ENCODE results near the gene CPLANE2.
"Not testable (repeated sequence)": the region's sequence is repeated elsewhere in the genome, so short reads cannot be mapped to it uniquely, and the experiment has no call there.

CPLANE2 gene

DNA sequence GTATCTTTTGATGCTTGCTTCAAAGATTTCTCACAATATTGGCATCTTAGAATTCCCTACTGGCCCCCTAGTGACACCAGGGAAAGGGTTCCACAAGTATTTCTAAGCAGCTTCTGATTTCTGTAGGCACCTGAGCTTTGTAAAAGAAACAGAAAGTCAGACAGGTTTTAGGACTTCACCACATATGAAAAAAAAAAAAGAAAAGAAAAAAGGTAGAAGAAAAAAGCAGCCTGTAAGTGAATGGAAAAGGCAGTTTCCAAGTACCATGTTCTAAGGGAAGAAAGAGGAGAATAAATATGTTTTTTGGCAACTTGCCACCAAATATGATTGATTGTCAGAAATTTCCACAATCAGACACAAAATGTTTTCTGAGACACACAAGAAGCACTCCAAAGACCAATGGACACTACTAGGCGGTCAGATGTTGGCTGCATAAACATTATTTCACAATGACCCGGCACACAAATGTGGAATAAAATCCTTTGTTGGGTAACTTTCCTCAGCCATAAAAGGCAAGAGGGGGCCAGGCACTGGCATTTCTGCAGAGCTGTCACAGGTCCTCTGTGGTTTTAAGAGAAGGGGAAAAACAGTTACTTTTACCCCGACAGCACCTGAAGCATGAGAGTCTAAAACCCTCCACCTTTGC, 12.7 kb upstream of the CPLANE2 start:
- in situ Hi-C loops (cut with MboI; ENCODE audit: low sequenced_read_pairs) = no loop called here

DNA sequence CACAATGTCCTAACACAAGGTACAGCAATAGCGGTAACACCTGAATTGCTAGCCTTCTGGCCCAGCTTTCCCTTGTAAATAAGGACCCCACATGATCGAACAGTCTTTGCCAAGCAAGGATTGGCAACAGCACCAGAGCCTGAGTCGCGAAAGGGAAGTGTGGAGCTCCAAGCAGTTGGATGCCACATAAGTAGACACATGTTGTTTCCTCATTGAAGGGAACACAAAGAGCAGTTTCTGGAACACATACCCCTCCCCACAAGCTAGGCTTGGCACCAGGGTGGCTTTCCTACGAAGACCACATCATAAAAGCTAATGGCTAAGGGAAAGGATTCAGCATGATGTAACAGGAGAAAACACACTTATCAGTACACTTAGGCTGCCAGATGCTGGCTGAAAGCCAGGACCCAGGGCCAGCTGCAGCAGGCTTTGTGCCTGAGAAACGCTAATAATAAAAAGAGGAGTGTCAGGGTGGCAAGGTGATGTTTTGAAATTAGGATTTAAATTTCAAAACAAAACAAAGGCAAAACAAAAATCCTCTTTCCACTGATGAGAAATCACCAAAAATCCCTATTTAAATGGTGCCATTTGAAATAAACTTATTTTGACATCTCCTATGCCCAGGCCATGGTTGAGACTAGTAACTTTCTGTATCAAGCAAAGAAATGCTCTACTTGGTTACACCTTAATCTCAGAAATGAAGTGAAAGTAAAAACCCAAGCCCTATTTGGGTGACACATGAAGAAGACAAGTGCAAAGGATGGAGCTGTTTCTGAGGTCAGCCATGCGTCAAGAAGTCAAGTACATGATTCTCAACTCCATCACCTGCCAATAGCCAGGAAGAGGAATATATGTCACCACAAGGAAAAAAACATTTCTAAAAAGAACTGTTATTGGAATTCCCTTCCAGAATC, 11.9 kb upstream of the CPLANE2 start:
- in situ Hi-C loops (cut with MboI; ENCODE audit: low sequenced_read_pairs) = no loop called here

GRCh38 chr1:16248007-16248436, 11.0 kb upstream of the CPLANE2 start:
- in situ Hi-C loops (cut with MboI; ENCODE audit: low sequenced_read_pairs) = no loop called here

DNA sequence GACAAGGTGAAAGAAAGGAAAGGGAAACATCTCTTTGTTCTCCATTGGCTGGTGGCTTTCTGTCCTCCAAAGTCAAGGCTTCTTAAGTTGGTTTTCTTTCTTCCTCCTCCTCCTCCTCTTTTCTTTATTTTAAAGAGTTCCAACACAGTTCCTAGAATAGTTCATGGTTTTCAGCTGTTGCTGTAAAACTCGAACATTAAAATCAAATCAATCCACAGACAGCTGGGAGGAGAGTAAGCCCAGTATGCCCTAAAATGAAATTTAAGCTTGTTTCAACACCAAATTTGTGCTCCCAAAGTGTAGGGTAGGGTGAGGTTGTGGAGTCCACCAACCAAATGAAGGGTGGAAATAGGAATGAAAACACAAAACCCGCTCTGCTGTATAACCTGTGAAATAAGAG, 10.5 kb upstream of the CPLANE2 start:
- in situ Hi-C loops (cut with MboI; ENCODE audit: low sequenced_read_pairs) = no loop called here

- in situ Hi-C loops (cut with MboI; ENCODE audit: low sequenced_read_pairs) = no loop called here
Measured at GRCh38 chr1:16246961-16247360, 10.0 kb upstream of the CPLANE2 start.

- in situ Hi-C loops (cut with MboI; ENCODE audit: low sequenced_read_pairs) = not testable (repeated sequence)
Measured at GRCh38 chr1:16246239-16246638, 9.3 kb upstream of the CPLANE2 start.

DNA sequence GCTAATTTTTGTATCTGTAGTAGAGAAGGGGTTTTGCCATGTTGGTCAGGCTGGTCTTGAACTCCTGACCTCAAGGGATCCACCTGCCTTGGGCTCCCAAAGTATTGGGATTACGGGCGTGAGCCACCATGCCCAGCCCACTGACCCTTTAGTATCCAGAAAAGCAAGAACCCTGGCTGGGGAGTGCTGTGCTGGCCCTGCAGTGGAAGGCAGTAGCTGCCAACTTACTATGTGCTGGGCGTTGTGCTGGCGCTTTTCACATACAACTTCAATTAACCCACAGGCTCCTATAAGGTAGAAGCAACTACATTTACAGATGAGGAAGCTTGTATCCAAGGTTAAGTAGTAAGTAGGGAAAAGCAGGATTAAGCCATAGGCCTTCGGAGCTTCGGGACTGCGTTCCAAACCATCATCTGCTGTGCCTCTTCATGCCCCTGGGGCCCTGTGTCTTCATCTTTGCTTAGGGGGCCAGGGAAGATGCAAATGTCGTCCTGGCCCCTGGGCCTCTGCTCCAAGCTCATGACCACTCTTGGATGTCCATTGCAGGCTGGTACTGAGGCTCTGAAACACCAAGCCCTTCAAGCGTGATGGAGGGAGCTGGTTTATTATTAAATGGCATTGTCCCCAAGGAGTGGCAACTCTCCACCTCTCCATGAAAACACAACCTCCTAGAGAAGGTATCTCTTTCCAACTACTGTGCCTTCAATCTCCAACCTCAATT, 8.7 kb upstream of the CPLANE2 start:
- in situ Hi-C loops (cut with MboI; ENCODE audit: low sequenced_read_pairs) = no loop called here

DNA sequence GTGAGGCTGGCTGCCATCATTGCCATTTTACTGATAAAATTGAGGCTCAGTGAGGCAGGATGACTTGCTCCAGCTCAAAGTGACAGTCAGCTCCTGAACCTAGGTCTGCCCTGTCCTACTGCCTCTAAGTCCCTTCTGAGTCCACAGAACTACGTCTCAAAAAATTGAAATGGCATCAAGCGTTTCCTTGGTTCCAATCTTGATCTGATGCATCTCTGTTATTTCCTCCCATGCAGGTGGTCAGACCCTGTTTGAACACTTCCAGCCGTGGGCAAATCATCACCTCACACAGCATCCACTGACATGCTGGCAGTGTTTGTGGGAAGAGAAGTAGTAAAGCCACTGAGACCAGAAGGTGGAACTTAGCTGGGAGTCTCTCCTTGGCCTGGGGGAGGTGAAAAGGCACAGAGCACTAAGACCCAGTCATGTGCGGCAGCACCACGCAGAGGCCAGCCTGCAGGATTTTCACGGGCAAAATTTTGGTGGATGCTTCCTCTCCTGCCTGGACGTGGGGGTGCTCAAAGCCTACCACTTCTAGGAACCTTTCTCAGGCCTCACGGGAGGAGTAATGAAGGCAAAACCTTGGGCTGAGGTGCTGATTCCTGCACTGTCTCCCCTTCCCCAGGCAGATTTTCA, 7.8 kb upstream of the CPLANE2 start:
- in situ Hi-C loops (cut with MboI; ENCODE audit: low sequenced_read_pairs) = no loop called here

DNA sequence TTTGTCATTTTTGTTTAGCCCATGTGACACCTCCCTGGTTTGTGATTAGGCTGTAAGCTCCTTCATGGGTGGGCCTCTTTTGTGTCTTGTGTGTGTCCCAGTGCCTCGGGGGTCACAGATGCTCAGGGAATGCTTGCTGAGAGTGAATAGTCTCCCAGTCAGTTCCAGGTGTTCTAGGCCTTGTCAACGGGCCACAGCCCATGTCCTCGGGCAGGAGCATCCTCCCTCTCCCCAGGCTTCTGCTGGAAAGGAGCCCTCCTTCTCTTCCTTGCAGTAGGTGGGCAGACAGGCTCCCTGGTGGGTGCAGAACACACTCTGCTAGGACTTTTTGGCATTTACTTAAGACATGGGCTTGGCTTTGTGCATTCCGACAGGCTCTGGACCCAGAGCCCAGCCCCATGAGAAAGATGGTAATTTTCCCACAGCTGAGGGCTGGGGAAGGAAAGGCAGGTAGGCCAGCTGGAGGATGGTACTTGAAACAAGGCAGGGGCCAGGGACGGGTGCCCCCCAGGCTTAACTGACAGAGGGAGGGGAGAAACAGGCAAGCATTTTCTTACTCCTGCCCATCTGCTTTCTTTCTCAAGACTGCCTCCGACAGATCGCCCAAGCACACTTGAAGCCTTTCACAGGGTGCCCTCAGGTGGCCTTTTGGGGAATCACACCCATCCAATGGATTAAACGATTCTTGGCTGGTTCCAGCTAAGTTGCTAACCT, 7.1 kb upstream of the CPLANE2 start:
- in situ Hi-C loops (cut with MboI; ENCODE audit: low sequenced_read_pairs) = no loop called here

- in situ Hi-C loops (cut with MboI; ENCODE audit: low sequenced_read_pairs) = no loop called here
Measured at GRCh38 chr1:16243215-16243610, 6.2 kb upstream of the CPLANE2 start.

- in situ Hi-C loops (cut with MboI; ENCODE audit: low sequenced_read_pairs) = no loop called here
Measured at GRCh38 chr1:16242556-16243214, 5.7 kb upstream of the CPLANE2 start.

DNA sequence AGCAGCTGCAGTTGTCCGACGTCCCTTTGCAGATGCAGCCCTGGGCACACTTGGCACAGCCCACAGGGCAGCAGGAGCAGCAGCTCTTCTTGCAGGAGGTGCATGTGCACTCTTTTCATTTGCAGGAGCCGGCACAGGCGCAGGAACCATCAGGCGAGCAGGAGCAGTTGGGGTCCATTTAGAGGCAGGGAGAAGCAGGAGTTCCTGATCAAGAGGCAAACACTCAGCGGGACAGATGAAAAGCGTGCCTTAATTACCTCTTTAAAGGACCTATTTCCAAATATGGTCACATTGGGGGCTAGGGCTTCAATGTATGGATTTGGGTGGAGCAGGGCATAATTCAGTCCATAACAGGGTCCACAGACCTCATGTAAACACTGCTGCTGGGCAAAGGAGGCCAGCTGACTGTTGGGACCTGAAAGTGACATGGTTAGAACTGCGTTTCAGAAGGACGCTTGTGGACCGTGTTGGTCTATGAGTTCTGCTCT, 4.3 kb upstream of the CPLANE2 start:
- in situ Hi-C loops (cut with MboI; ENCODE audit: low sequenced_read_pairs) = no loop called here

- in situ Hi-C loops (cut with MboI; ENCODE audit: low sequenced_read_pairs) = no loop called here
Measured at GRCh38 chr1:16239972-16240491, 3.0 kb upstream of the CPLANE2 start.

DNA sequence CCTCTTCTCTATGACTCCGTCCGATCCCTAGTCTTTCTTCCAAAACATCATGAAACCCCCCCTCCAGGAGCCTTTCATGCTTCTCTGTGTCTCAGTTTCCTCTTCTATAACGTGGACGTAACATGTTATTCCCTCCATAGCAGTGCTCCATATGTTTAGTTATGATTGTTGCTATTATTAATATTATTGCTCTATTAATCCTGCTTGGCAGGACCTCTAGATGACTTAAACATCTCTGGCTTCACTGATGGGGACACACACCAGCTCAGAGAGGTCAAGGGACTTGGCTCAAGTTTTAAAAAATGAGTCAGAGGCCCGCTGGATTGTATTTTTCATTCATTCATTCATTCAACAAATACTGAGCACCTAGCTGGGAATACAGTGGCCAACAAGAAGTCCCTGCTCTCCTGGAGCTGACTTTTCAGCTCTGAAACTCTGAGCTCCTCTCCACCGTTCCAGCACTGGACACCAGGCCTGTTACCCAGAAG, 404 bp upstream of the CPLANE2 start:
- in situ Hi-C loops (cut with MboI; ENCODE audit: low sequenced_read_pairs) = no loop called here

- in situ Hi-C loops (cut with MboI; ENCODE audit: low sequenced_read_pairs) = no loop called here
Measured at GRCh38 chr1:16235944-16236510, 956 bp downstream of the CPLANE2 start.

DNA sequence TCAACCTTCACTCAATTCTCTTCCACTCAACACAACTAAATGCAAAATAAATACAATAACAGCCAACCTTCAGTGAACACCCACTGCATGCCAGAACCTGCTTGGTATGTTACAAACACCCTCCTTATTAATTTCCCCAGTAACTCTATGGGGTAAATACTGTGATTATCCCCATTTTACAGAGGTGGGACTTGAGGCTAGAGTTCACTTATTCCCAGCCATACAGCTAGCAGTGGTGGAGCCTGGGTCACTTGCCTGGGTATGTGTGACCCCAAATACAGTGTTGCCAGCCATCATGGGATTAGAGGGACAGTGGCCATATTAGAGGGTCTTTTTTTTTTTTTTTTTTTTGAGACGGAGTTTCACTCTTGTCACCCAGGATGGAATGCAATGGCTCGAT, 1.6 kb downstream of the CPLANE2 start:
- in situ Hi-C loops (cut with MboI; ENCODE audit: low sequenced_read_pairs) = no loop called here

- in situ Hi-C loops (cut with MboI; ENCODE audit: low sequenced_read_pairs) = no loop called here
Measured at GRCh38 chr1:16233431-16233830, 3.6 kb downstream of the CPLANE2 start.

GRCh38 chr1:16232316-16232710, 4.7 kb downstream of the CPLANE2 start:
- in situ Hi-C loops (cut with MboI; ENCODE audit: low sequenced_read_pairs) = no loop called here
